Uterus (tissue), 2 donors: Measurements from ENCODE around the gene PARP8.

Experiments
- CTCF ChIP-seq, 4 experiments: fragments of 200-600 bp in 2 of 4; fragments of 450-650 bp in 2 of 4; sonication (generic) in 2 of 4; IDR thresholded peaks; one replicate each; pipeline ENCODE4 v1.5.1; 2016 to 2019; ENCODE audit warnings: antibody characterized with exemption in 4 of 4, mild to moderate bottlenecking in 2 of 4, moderate library complexity in 1 of 4
- POLR2A ChIP-seq, 2 donors: fragments of 450-650 bp; IDR thresholded peaks; one replicate each; pipeline ENCODE4 v1.6.1; 2016; ENCODE audit warnings: antibody characterized with exemption in 2 of 2, mild to moderate bottlenecking in 1 of 2, moderate library complexity in 1 of 2

- TF ChIP-seq CTCF (IDR thresholded peaks at IDR 0.05), result no peak
- TF ChIP-seq POLR2A (IDR thresholded peaks at IDR 0.05), result no peak
These were observed 38.3 kb downstream of the PARP8 start for GRCh38 chr5:50704730-50705129.
